DMS 273 (cell line): Measurements from ENCODE around the gene HIRIP3.

ENCODE experiments used
- DNase-seq: peaks from one replicate; lab custom pipeline; 2025; ENCODE audit not compliant: unreplicated experiment; lab: John Stamatoyannopoulos, UW

The HIRIP3 gene

DNA sequence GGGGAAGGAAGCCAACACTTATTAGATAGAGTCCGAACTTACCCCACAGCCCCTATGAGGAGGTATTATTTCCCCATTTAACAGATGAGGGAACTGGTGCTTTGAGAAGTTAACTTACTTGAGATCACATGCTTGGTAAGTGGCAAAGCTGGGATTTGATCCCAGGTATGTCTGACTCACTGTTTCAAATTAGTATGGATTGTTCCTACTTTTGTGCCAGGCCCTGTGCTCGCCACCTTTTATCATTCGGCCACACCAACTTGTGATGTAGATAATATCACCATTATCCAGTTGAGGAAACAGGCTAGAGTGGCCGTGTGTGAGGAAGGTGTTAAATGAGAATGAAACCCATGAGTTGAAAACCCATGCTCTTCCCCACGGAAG, 10.7 kb downstream of the HIRIP3 start:
- no peak for DNase-seq

GRCh38 chr16:29984137-29984763, 11.2 kb downstream of the HIRIP3 start:
- no peak for DNase-seq

- DNase-seq = no peak
Observed at GRCh38 chr16:29983420-29984136, 11.8 kb downstream of the HIRIP3 start.

GRCh38 chr16:29982560-29983419, 12.6 kb downstream of the HIRIP3 start:
- DNase-seq = no peak

GRCh38 chr16:29978564-29979270, 16.7 kb downstream of the HIRIP3 start:
- DNase-seq = no peak

DNA sequence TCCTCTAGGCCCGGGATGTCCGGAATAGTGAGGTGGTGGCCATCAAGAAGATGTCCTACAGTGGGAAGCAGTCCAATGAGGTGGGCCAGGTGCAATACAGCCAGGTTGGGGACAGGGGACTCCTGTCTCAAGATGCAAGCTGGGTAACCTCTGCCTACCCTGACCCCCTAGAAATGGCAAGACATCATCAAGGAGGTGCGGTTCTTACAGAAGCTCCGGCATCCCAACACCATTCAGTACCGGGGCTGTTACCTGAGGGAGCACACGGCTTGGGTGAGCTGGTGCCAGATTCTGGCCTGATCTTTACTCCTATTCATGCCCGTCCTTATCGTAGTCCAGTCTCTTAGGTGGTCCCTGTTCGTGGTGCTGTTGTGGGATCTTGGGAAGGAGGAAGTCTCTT, 17.3 kb downstream of the HIRIP3 start:
- DNase-seq = no peak

- DNase-seq = no peak
Observed at GRCh38 chr16:29977063-29977825, 18.2 kb downstream of the HIRIP3 start.

- no peak for DNase-seq
Observed at GRCh38 chr16:29975811-29976511, 19.5 kb downstream of the HIRIP3 start.

GRCh38 chr16:29975134-29975538, 20.3 kb downstream of the HIRIP3 start:
- DNase-seq = no peak

DNA sequence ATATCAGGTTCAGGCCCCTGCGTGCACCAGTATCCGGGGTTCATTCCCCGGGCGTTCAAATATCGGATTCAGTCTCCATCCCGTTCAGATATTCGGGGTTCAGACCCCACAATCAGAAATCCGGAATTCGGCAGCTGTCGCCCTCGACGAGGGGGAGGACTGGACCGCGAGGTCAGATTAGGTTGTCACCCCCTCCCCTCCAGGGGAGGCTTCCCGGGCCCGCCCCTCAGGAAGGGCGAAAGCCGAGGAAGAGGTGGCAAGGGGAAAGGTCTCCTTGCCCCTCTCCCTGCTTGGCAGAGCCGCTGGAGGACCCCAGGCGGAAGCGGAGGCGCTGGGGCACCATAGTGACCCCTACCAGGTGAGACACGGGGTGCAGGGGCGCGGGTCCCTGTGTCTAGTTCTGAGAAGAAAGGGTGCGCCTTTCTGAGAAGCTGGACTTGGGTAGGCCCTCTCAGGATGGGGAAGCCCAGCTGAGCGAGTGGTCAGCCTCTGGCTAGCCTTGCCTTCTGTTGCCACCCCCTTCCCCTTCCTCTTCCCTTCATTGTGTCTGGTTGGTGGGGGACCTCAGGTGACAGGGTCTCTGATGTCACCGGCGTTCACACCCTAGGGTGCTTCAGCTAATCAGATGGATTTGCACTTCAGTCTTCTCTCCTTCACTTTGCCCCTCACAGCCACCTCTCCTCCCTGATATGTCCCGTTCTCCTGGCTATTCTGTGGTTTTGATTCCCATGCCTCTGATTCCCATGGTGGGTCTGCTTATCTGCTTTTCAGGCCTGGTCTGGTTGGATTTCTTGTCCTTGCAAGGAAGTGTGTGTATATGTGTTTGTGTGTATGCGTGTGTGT, 20.9 kb downstream of the HIRIP3 start:
- peak; percentile 52 for DNase-seq

DNA sequence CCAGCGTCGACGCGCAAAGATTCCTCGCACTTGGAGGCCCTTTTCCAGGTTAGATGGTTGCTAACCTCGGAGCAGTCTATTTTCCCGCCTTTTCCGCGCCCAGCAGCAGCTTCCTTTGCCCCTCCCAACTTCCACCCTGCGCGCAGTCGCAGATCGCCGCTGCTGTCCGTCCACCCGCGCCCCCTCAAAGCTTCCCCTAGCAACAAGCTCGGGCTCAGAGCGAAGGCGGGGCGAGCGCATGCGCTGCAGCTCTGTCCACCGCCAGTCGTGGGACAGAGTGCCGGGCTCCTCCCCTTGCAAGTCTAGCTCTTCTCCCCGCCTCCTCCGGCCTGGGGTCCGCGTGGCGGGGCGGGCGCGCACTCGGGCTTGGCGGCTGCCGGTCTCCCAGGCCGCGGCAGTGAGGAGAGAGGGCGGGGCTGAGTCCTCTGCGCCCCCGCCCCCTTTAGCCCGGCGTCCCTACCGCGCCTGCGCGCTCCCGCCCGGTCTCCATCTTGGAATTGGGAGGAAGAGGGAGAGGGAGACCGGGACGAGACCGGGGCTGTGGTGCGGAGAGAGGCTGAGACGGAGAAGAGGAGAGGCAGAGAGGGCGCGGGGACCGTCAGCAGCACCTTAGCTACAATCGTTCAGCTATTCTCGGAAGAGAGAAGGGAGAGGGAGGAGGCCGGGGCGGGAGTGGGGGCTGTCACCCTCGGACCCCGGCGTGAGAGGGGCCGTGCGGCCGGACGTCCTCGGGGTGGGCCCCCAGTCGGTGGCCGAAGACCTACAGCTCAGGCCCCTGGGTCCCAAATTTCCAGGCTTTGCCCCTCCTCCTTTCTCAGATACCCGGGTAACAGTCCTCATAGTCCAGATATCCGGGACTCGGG, 21.8 kb downstream of the HIRIP3 start, which contains the start of gene TAOK2:
Gene TAOK2, plus strand, starts transcription at position 485 of the 863 bp plus-strand sequence. CDS start 3,905 bp downstream, outside the sequence.
- peak; percentile 99 for DNase-seq

DNA sequence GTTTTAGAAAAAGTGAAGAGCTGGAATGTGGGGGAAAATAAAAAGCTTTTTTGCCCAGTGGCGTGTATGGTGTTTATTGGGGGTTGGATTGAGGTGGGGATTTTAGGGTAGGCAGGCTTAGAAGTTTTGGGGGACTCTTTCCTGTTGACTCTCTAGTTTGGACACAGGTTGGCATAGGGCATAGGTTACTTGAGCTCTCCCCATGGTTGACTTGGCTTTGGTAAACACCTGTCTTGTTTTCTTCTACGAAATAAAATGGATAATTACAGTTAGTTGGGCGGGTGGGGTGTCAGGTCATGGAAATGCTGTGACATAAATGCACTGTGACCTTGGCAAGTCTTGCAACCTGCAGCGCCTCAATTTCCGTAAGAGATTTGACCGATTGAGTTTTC, 22.4 kb downstream of the HIRIP3 start:
- no peak for DNase-seq

DNA sequence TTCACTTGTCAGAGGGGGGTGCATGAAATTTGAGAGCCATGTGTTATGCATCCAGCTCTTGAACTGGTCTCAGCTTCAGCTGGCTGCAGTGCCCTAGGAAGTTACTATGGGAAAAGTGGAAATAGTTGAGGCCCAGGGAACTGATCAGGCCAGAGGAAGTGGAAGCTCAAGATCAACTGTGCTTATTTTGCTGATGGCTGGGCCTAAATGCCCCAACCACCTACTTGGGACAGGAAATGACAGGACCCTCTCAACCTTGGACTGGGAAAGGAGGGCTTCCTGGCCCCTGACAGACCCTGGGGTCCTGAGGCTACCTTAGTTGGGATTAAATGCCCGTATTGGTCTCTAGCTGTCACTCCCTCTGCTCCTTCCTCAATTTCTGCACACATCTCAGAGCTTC, 22.9 kb downstream of the HIRIP3 start:
- DNase-seq = no peak

- DNase-seq = no peak
Observed at GRCh38 chr16:29971304-29971703, 24.1 kb downstream of the HIRIP3 start.

DNA sequence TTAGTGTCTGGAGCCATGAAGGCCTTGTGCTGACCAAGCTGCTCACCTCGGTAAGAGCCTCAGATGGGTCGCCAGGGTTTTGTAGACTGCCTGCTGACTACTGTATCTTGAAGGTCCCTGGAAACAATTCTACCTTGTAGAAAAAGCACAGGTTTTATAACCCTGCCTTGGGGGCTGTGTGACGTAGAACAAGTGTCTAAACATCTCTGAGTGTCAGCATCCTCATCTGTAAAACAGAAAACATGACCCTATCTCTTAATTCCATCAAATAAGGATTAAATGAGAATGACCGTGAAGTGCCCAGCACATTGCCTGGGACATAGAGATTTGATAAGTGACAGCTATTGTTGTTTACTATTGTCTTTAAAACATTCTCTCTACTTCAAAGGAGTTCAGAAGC, 27.2 kb downstream of the HIRIP3 start:
- DNase-seq = no peak

- no peak for DNase-seq
Observed at GRCh38 chr16:29963021-29963743, 32.2 kb downstream of the HIRIP3 start.

DNA sequence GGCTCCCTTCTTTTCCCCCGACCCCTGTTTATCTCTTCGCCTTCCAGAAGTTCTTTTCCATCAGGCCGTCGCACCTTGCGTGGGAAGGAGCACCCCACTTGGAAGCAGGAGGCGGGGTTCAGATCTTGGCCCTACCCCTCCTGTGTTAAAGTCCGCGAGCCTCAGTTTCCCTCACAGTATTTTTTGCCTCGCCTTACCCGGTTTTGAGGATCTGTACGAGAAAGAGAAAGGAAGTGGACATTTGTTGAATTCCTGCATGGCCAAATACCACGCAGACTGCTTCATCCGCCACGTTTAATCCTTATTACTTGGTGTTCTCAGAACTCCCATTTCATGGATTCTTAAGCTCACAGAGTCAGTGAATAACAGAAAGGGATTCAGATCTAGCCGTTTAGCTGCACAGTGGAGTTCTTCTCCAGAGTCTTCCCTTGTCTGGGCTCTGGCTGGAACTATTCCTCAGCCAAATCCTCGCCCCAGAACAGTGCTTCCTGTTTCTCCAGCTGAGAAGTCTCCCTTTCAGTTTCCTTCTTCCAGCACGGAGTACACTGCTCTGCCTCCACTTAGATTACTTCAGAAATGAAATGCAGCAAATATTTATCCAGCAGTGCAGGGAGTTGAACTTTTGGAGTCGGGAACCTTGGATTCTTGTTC, 32.9 kb downstream of the HIRIP3 start:
- DNase-seq = no peak
